SK-MEL-5 (cell line): ENCODE data around the gene TCF4. TPM values are rescaled to one million over a fixed set of nuclear protein-coding genes. Genes with fewer than 3 reads are reported as not detected.

Experiments
- DNase-seq: peaks from one replicate; pipeline ENCODE4 v3.0.0-alpha.2; 2016; ENCODE audit warnings: low read depth, low spot score
- in situ Hi-C: cut with HindIII; loops from 2 replicates; pipeline ENCODE4 v1.10.0; 2016; ENCODE audit warnings: low sequenced_read_pairs, high pct_unique_total_duplicates, low pct_unique_long_range_greater_than_20kb
- total RNA-seq: library from RNA; depleted of rRNA; stranded (reverse); fragments of >200 nt; shearing (Covaris generic); gene quantifications from 2 replicates; pipeline ENCODE4 v1.2.3, GENCODE V29; 2014

The TCF4 gene
- total RNA-seq, 1 experiment from 2014 or later: 0.98 TPM

DNA sequence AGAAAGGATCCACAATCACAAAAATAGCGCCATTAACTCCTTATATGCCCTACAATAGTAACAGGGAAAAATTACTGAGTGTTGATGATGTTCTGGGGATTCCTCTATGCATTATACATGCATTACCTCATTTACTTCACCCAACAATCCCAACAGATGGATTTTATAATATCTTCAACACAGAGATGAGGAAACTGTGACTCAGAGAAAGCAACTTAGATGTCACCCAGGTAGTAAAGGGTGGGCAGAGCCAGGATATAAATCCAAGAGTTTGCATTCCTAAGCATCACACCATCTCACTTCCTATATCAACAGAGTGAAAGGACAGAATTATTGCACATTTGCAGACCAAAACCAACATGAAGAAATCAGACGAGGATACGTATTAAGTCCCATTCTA lies 144.2 kb downstream of the TCF4 start:
- in situ Hi-C loops: no loop called here
- DNase-seq: no peak

- in situ Hi-C loops: no loop called here
- no peak for DNase-seq
Measured at GRCh38 chr18:55442561-55442960, 145.4 kb downstream of the TCF4 start.

DNA sequence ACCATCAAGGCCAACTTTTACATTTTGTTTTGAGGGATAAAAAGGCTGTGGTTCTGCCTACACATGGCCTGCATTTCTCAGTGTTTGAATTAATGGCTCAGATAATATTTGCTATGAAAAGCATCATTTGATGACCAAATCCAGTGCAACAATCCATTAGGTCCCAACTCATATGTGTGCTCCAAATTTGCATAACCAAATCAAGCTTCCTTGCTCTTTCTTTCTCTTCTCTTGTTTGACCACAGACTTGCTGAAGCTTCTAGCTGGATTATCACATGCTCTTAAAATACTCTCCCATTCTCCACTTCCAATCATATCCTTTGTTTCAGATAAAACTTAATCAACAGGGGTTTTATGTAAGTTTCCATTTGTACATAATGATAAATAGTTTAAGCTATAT lies 147.0 kb downstream of the TCF4 start:
- in situ Hi-C loops: no loop called here
- no peak for DNase-seq

DNA sequence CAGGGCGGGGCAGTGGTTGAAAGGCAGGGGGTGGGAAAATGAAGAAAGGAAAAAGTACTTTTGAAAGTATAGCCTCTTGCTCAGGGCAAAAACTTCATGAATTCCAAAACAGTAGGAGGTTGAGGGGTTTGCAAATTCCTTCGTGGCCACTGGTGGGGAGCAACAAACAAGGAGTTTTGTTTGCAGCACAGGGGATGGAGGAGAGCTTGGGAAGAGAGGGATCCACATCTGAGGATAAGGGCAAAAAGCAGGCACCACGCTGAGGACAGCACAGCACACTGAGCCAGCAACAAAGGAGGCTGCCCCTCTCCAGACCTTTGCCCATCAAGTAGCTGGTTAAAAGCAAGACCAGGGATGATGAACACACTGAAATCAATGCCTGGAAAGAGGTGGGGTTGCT lies 148.9 kb downstream of the TCF4 start:
- no peak for DNase-seq
- in situ Hi-C loops: no loop called here

DNA sequence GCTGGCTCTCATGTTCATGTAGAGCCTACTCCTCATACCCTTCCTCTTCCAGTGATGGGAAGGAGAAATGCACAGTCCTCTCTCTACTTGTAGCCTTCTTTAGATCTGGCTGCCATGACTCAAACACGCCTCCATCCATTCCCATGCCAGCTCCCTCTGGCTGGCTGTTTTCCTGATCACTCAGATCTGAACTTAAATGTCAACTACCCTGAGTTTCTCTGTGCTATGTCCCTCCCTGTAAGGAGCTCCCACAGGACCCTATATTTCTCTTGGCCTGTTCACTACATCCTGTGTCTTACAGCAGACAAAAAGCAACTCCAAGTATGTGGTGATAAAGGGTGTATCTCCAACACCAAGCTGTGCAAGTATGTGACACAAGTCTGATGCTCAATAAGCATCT lies 152.4 kb downstream of the TCF4 start:
- in situ Hi-C loops: no loop called here
- DNase-seq: no peak

DNA sequence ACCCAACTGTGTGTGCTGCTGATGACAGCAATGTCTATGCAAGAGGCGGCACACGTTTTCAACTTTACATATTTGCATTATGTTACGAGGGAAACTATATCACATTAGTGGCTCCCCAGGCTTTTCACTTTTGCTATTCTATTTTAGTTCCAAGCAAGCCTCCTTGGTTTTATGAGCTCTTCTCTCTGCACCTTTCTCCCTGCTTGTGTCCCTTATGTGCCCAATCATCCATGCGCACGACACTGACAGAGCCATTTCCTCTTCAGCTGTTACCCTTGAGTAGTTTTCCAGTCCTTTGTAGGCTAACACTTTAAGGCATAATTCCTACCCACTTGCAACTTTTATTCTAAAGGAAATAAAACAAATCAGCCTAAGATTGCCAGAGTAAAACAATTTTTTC lies 154.3 kb downstream of the TCF4 start:
- in situ Hi-C loops: no loop called here
- DNase-seq: no peak

- in situ Hi-C loops: no loop called here
- no peak for DNase-seq
Measured at GRCh38 chr18:55433140-55433539, 154.9 kb downstream of the TCF4 start.

DNA sequence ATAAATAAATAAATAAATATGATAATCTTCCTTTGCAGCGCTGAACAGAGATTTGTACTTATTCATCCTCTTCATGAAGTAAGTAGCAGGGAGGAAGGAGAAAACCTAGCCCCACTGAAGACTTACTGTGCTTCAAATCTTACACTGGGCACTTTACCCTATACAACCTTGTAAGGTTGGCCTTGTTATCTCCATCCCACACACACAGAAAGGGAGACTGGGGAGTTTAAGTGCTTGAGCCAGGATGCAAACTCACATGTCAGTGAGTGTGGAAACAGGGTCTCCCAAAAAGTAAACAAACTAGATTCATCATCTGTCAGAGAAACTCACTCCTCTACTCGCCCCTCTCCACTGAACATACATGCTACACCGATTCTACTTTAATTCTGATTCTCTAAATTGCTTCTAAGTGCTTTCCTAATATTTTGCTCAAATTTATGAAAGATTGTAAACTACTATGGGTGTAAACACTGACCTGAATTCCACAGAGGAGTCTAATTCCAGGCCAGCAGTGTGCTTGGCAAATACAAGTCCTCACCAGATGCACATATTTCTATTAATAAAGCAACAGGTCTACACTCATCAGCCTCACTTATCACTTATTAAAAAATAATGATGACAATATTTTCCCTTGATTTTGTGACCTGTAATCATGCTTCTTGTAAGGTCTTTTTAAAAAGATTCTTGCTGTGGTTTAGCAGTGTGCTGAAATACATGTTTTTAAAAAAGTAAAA lies 155.5 kb downstream of the TCF4 start:
- in situ Hi-C loops: no loop called here
- DNase-seq: no peak

- in situ Hi-C loops: no loop called here
- DNase-seq: no peak
Measured at GRCh38 chr18:55430026-55430425, 158.0 kb downstream of the TCF4 start.

DNA sequence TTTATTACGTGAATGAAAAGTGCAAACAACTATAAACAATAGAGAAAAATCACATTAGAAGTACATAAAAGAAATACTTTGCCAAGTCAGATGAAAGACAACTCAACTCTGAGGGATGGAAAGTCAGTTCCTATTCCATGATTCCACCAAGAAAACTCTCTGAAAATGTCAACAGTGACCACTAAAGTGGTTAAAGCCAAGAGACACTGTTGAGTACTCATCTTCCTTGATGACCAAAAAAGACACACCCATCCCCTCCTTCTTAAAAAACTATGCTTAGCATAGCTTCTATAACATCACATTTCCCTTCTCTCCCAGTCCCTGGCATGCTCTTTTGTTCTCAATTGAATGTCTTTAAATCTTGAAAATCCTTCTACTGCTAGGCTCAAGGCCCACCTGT lies 160.0 kb downstream of the TCF4 start:
- in situ Hi-C loops: no loop called here
- DNase-seq: no peak

DNA sequence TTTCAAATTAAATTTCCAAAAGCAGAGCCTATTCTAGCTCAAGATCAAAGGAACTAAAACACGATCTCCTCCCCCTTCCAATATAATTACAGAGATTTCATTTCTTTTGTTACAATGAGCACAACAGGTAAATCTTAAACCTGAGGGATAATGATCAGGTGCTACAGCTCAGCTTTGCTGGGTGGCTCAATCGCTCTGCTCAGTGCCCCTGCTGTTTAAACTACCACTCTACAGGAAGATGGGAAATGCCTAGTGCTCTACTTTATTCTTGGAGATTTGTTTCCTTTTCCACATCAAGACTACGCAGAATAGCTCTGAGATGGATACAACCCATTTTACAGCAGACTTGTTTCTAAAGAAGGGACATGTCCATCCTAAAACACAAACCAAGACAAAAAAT lies 162.3 kb downstream of the TCF4 start:
- in situ Hi-C loops: no loop called here
- DNase-seq: no peak

GRCh38 chr18:55422456-55423180 lies 165.4 kb downstream of the TCF4 start:
- no peak for DNase-seq
- in situ Hi-C loops: no loop called here

DNA sequence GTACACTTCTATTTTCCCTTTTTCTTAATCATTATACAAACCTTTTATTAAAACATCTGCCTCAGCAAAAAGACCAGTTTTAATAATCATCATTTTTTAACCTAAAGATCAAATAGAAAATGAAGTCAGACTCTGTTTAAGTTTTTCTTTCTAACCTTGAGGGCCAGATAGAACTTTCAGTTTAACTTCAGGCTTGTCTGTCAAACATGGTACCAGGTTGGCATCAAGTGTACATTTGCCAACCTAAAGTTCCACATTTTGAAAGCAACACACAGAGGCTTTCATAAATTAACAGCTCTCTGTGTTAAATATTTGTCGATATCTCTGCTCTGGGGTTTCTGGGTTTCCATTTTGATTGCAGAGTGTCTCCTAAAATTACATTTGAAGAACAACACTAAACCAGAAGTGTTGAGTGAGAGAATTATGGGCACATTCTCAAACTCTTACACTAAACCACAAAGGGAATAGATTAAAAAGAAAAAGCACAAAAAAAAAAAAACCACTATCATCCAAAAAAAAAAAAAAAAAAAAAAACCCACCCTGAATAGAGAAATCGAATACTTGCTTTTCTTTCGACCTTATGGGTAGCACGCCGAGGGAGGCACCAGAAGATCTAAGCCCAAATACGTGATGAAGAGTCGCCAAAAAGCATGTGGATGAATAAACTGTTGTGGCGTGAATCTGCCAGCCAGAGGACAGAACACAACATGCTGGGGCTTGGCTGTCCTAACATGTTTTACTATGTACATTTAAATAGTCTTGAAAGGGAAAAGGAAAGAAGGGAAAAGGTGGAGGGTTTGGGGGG lies 166.2 kb downstream of the TCF4 start:
- DNase-seq: no peak
- in situ Hi-C loops: no loop called here

DNA sequence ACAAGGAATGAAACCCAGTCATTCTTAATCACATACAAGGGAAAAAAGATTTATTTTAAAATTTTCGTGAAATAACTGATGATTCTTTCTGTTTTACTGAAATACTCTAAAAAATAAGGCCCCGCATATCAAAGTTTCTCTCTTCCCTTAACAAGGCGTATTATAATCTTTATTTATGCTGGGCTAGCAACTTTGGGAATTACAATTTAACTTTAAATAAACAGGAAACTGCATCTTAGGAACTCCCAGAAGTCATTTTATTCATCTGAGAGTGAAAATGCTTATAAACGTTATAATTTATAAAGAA lies 166.7 kb downstream of the TCF4 start:
- DNase-seq: no peak
- in situ Hi-C loops: no loop called here

DNA sequence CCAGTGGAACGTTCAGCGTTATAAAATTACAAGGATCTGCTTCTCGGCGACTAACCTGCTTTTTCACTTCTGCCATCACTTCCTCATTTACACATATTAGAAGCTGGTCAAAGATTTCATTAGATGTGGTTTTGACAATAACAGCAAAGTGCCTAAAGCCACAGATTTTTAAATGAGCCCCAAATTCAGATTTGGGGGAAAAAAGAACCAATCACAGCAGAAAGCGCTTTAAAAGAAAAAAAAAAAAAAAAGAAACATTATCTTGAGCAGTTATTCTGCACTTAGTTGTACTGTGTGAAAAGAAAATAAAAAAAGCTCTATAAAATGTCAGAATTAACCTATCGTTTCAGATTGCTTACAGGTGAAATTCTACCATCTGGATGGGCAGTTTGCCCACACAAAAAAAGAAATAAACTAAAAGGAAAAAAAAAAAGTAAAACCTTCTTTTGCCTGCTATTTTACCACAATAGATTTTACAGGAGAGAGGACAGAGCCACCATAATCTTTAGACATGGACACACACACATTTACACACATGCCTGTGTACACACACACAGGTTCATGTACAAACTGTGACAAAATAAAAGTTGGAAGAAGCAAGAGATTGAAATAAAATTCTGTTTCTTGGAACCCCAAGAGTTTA lies 167.2 kb downstream of the TCF4 start:
- DNase-seq: no peak
- in situ Hi-C loops: no loop called here

- DNase-seq: no peak
- in situ Hi-C loops: no loop called here
Measured at GRCh38 chr18:55419947-55420664, 167.9 kb downstream of the TCF4 start.

GRCh38 chr18:55419132-55419946 lies 168.7 kb downstream of the TCF4 start:
- in situ Hi-C loops: no loop called here
- DNase-seq: no peak
